Astrocyte of the cerebellum (primary cell): ENCODE measurements around the gene FOXP3.
"Not testable (repeated sequence)": the region's sequence is repeated elsewhere in the genome, so short reads cannot be mapped to it uniquely, and the experiment has no call there.

Experiments used
- DNase-seq: peaks from one replicate; pipeline ENCODE4 v3.0.0-alpha.2; 2011; ENCODE audit warnings: low read depth
- H3K4me3 ChIP-seq: 2 replicates; pipeline ENCODE4 v1.5.1; 2011; ENCODE audit warnings: mild to moderate bottlenecking, low read depth, low read length, moderate library complexity
- CTCF ChIP-seq: IDR thresholded peaks from 2 replicates; pipeline ENCODE4 v1.5.1; 2012; ENCODE audit warnings: low read length, low read depth, moderate library complexity, mild to moderate bottlenecking; ENCODE audit errors: missing control alignments
- in situ Hi-C: cut with HindIII; loops from 2 replicates; pipeline ENCODE4 v1.10.0; 2017; ENCODE audit warnings: low sequenced_read_pairs

FOXP3 gene

GRCh38 chrX:49300703-49301102 is 36.2 kb upstream of the FOXP3 start:
- in situ Hi-C loops: no loop called here
- no peak for TF ChIP-seq CTCF
- DNase-seq: no peak
- no peak overlapping the region for H3K4me3 ChIP-seq

- in situ Hi-C loops, H3K4me3 ChIP-seq, DNase-seq: not testable (repeated sequence)
Observed at GRCh38 chrX:49299293-49299692, 34.8 kb upstream of the FOXP3 start.

- in situ Hi-C loops: no loop called here
- no peak for TF ChIP-seq CTCF
- no peak overlapping the region for H3K4me3 ChIP-seq
- no peak for DNase-seq
Observed at GRCh38 chrX:49292400-49293362, 28.2 kb upstream of the FOXP3 start.

GRCh38 chrX:49291615-49292337 is 27.3 kb upstream of the FOXP3 start:
- no peak overlapping the region for H3K4me3 ChIP-seq
- peak; percentile 22 for DNase-seq
- TF ChIP-seq CTCF: peak; percentile 59
- in situ Hi-C loops: no loop called here

GRCh38 chrX:49290215-49290614 is 25.7 kb upstream of the FOXP3 start:
- DNase-seq: no peak
- in situ Hi-C loops: no loop called here
- no peak for TF ChIP-seq CTCF

GRCh38 chrX:49287665-49288064 is 23.2 kb upstream of the FOXP3 start:
- no peak for DNase-seq
- H3K4me3 ChIP-seq: no peak overlapping the region
- no peak for TF ChIP-seq CTCF
- in situ Hi-C loops: no loop called here

More at GRCh38 chrX:49290215-49290614, 25.7 kb upstream of the FOXP3 start:
- no peak overlapping the region for H3K4me3 ChIP-seq

- no peak for DNase-seq
- no peak overlapping the region for H3K4me3 ChIP-seq
- TF ChIP-seq CTCF: no peak
- in situ Hi-C loops: no loop called here
Observed at GRCh38 chrX:49286581-49286980, 22.1 kb upstream of the FOXP3 start.
